Mesodermal cell (in vitro differentiated cells): Measurements from ENCODE around the gene TSKU.

Source experiments
- H3K27ac ChIP-seq: 2 replicates; pipeline ENCODE4 v1.7.0; 2013; ENCODE audit warnings: mild to moderate bottlenecking, low read depth, low read length, moderate library complexity; ENCODE audit not compliant: severe bottlenecking
- H3K36me3 ChIP-seq: 2 replicates; pipeline ENCODE4 v1.7.1; 2013; ENCODE audit warnings: mild to moderate bottlenecking, low read length, moderate library complexity; ENCODE audit not compliant: control insufficient read depth, insufficient read depth
- H3K4me1 ChIP-seq: one replicate; pipeline ENCODE4 v1.7.1; 2013; ENCODE audit warnings: mild to moderate bottlenecking, low read length; ENCODE audit not compliant: insufficient read depth, control insufficient read depth, poor library complexity, severe bottlenecking
- H3K4me3 ChIP-seq: 2 replicates; pipeline ENCODE4 v1.7.0; 2013; ENCODE audit warnings: low read length, control low read depth, mild to moderate bottlenecking; ENCODE audit not compliant: insufficient read depth, poor library complexity, severe bottlenecking; ENCODE audit errors: extremely low read depth
- H3K9me3 ChIP-seq: 2 replicates; pipeline ENCODE4 v1.7.1; 2013; ENCODE audit warnings: mild to moderate bottlenecking, low read length, moderate library complexity; ENCODE audit not compliant: control insufficient read depth
- WGBS, 2 experiments: methylation state at CpG; one replicate each; pipeline ENCODE4 v1.1.5; 2013; ENCODE audit warnings: missing lambda C conversion rate in 2 of 2; ENCODE audit not compliant: insufficient coverage in 2 of 2; 5-methylcytosine and 5-hydroxymethylcytosine counted together

The TSKU gene

DNA sequence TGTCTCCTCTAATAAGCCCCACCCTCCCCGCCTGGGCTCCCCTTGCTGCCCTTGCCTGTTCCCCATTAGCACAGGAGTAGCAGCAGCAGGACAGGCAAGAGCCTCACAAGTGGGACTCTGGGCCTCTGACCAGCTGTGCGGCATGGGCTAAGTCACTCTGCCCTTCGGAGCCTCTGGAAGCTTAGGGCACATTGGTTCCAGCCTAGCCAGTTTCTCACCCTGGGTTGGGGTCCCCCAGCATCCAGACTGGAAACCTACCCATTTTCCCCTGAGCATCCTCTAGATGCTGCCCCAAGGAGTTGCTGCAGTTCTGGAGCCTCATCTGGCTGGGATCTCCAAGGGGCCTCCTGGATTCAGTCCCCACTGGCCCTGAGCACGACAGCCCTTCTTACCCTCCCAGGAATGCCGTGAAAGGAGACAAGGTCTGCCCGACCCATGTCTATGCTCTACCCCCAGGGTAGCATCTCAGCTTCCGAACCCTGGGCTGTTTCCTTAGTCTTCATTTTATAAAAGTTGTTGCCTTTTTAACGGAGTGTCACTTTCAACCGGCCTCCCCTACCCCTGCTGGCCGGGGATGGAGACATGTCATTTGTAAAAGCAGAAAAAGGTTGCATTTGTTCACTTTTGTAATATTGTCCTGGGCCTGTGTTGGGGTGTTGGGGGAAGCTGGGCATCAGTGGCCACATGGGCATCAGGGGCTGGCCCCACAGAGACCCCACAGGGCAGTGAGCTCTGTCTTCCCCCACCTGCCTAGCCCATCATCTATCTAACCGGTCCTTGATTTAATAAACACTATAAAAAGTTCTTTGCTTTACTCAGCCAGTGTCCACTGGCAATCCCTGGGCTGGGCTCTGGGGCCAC lies 14.4 kb downstream of the TSKU start:
- Histone ChIP-seq H3K27ac (no peak overlapping the region), H3K36me3 (peaks cover 37% of the 10 kb centered on the region), H3K4me1 (peaks cover 9% of the 10 kb centered on the region), H3K9me3 (no peaks in the 10 kb centered on the region), H3K4me3 (no peak overlapping the region)
- WGBS, 2 experiments: 92 to 95% methylated on average over 4 to 8 of the region's 11 CpGs

DNA sequence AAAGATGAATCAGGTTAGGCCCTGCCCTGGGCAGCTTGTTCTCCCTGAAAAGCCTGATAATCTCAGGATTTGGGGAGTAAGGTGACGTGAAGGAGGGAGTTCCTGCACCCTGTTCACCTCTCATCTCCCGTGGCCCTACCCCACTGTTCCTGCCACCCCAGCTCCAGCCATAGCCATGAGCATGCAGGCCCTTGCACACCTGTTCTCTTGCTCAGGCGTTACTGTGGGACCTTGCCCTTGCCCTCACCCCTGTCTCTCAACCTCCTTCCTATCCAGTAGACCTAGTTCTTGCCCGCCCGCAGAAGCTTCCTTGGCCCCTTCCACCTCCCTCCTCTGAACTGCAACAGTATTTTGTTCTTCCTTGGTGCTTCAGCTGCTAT lies 15.0 kb downstream of the TSKU start:
- no peak overlapping the region for H3K4me3 ChIP-seq
- no peak overlapping the region for H3K27ac ChIP-seq
- WGBS, 2 experiments: 96 to 100% methylated on average over 4 to 5 of the region's 5 CpGs
- peaks cover 15% of the 10 kb centered on the region for H3K4me1 ChIP-seq
- H3K36me3 ChIP-seq: peaks cover 36% of the 10 kb centered on the region
- H3K9me3 ChIP-seq: no peaks in the 10 kb centered on the region

DNA sequence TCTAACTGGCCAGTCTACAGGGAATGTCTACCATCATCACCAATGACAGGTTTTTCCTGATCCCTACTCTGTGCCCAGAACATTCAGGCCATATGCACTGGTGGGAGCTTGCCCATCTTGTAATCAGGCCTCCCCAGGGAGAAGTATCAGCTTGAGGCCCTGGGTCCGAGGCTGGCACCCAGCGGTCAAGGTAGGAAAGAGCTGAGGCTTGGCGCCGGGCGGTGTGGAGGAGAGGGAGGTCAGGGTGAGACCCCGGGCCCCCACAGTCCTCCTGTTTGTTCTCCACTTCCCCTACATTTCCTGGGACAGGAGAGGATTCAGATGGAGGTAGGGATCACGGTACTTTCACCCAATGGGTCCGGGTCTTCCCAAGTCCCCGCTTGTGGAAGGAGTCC lies 15.5 kb downstream of the TSKU start:
- Histone ChIP-seq H3K4me3 (no peak overlapping the region), H3K27ac (no peak overlapping the region), H3K4me1 (peaks cover 12% of the 10 kb centered on the region), H3K36me3 (peaks cover 36% of the 10 kb centered on the region), H3K9me3 (no peaks in the 10 kb centered on the region)
- WGBS, 2 experiments: 60 to 63% methylated on average over 3 to 4 of the region's 9 CpGs

DNA sequence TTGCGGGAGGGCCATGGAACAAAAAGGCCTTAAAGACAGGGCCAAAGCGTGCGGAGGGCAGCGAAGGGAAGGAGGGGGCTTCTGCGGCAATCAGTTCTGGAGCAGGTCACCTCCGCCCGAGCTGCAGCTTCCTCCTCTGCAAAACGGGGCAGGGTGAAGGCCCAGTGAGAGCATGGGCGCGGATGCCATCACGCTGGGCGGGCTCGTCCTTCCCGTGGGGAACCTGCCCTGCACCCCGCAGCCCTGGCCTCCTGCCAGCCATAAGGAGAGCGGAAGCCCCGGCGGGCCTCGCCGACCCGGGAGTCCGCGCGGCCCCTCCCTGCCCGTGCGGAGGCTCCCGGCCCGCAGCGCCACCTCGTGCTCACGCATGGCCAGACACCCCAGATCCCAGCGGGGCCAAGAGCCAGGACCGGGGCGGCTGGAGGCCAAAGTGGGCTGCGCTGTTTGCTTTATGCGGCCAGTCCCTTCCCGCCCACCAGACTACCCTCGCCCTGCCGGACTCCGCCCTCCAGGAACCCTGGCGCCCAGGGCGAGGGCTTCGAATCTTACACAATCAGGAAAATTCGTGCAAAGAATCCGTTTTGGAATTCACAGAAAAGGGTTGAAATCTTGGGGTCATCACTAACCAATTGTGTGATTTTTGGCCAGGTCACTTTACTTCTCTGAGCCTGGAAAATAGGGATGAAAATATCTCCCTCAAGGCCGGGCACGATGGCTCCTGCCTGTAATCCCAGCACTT lies 16.1 kb downstream of the TSKU start:
- no peak overlapping the region for H3K4me3 ChIP-seq
- no peaks in the 10 kb centered on the region for H3K9me3 ChIP-seq
- WGBS, 2 experiments: 18 to 20% methylated on average over 39 to 40 of the region's 47 CpGs
- H3K4me1 ChIP-seq: peaks cover 10% of the 10 kb centered on the region
- peaks cover 32% of the 10 kb centered on the region for H3K36me3 ChIP-seq
- no peak overlapping the region for H3K27ac ChIP-seq

GRCh38 chr11:76800466-76801200 lies 17.5 kb downstream of the TSKU start:
- Histone ChIP-seq H3K4me3 (no peak overlapping the region), H3K36me3 (peaks cover 23% of the 10 kb centered on the region), H3K27ac (no peak overlapping the region), H3K4me1 (peaks cover 14% of the 10 kb centered on the region), H3K9me3 (no peaks in the 10 kb centered on the region)
- 94 to 98% methylated on average over 8 of the region's 9 CpGs for WGBS, 2 experiments

DNA sequence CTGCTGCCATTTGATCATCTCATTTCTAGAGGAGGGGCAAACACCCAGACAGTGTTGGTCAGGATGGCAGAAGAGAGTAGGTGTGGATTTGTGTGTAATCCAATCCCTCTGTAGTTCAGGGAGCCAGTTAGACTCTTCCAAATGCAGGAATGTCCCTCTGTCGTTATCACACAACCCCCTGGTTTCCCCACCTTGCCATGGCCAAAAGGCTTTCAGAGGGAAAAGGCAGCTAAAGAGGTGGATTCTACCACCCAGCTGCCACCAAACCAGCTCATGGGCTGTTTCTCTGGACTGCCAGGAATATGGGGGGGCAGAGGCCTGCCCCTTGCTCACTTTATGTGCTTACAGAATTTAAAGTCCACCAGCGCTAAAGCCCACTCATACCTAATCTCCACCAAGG lies 18.1 kb downstream of the TSKU start:
- WGBS, 2 experiments: 50% methylated on average over 2 of the region's 2 CpGs; no CpG with 5 or more reads in 1 of the 2 experiments
- Histone ChIP-seq H3K9me3 (no peaks in the 10 kb centered on the region), H3K27ac (no peak overlapping the region), H3K4me3 (no peak overlapping the region), H3K36me3 (peaks cover 20% of the 10 kb centered on the region), H3K4me1 (peaks cover 14% of the 10 kb centered on the region)

- Histone ChIP-seq H3K36me3 (peaks cover 15% of the 10 kb centered on the region), H3K4me1 (peaks cover 14% of the 10 kb centered on the region), H3K27ac (no peak overlapping the region), H3K4me3 (no peak overlapping the region), H3K9me3 (no peaks in the 10 kb centered on the region)
- 80 to 100% methylated on average over 1 of the region's 2 CpGs for WGBS, 2 experiments
Measured at GRCh38 chr11:76801736-76802135, 18.6 kb downstream of the TSKU start.

DNA sequence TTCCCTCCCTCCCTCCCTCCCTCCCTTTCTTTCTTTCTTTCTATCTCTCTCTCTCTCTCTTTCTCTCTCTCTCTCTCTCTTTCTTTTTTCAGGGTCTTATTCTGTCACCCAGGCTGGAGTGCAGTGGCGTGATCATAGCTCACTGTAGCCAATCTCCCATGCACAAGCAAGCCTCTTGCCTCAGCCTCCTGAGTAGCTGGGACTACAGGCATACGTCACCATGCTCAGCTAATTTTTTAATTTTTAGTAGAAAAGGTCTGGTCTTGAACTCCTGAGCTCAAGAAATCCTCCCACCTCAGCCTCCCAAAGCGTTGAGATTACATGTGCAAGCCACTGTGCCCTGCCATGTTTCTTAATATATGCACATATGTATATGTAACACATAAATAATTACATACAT lies 19.0 kb downstream of the TSKU start:
- H3K4me1 ChIP-seq: peaks cover 14% of the 10 kb centered on the region
- H3K27ac ChIP-seq: no peak overlapping the region
- peaks cover 11% of the 10 kb centered on the region for H3K36me3 ChIP-seq
- H3K4me3 ChIP-seq: no peak overlapping the region
- WGBS, 2 experiments: 100% methylated on average over 1 of the region's 3 CpGs; no CpG with 5 or more reads in 1 of the 2 experiments
- H3K9me3 ChIP-seq: no peaks in the 10 kb centered on the region

- H3K9me3 ChIP-seq: no peaks in the 10 kb centered on the region
- H3K4me3 ChIP-seq: no peak overlapping the region
- H3K36me3 ChIP-seq: peaks cover 6% of the 10 kb centered on the region
- 73 to 74% methylated on average over 2 to 4 of the region's 4 CpGs for WGBS, 2 experiments
- H3K4me1 ChIP-seq: peaks cover 14% of the 10 kb centered on the region
- no peak overlapping the region for H3K27ac ChIP-seq
Measured at GRCh38 chr11:76802621-76803020, 19.5 kb downstream of the TSKU start.

DNA sequence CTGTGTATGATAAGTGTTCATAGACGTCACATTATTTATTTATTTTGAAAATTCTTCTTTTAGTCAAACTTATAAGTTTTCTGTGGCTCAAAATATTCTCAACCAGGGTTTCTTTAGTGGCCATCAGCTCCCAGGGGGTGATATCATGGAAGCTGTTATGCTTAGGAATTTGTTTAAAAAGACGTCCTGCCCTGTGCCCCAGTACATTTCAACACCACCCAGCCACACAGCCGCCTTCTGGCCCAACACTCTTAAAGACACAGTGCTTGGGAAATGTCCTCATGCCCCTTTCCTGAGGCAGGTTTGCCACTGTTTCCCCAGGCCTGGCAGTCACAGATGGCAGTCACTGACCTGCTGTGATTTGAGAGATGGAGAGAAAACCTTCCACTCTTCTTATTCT lies 19.9 kb downstream of the TSKU start:
- Histone ChIP-seq H3K4me3 (no peak overlapping the region), H3K36me3 (peaks cover 2% of the 10 kb centered on the region), H3K4me1 (peaks cover 14% of the 10 kb centered on the region), H3K27ac (no peak overlapping the region), H3K9me3 (no peaks in the 10 kb centered on the region)
- WGBS, 2 experiments: 80% methylated on average over 1 of the region's 3 CpGs; no CpG with 5 or more reads in 1 of the 2 experiments
